H9 (cell line): ENCODE measurements around the gene VWA3A. TPM values are rescaled to one million over a fixed set of nuclear protein-coding genes. Genes with fewer than 3 reads are reported as not detected.

Experiments
- DNase-seq: peaks from one replicate; pipeline ENCODE4 v3.0.0-alpha.2; 2017
- H2AFZ ChIP-seq: one replicate; pipeline ENCODE4 v1.6.1; 2013; ENCODE audit warnings: mild to moderate bottlenecking, low read length, control low read depth, moderate library complexity
- H2AK5ac ChIP-seq: 2 replicates; pipeline ENCODE4 v1.6.1; 2013; ENCODE audit warnings: low read length, control low read depth, mixed read lengths; ENCODE audit not compliant: insufficient read length
- H2BK120ac ChIP-seq: one replicate; pipeline ENCODE4 v1.6.1; 2013; ENCODE audit warnings: low read depth, mild to moderate bottlenecking, low read length, control low read depth, inconsistent platforms; ENCODE audit not compliant: poor library complexity, severe bottlenecking
- H2BK12ac ChIP-seq: 2 replicates; pipeline ENCODE4 v1.6.1; 2013; ENCODE audit warnings: low read length, control low read depth, mixed read lengths, low read depth; ENCODE audit not compliant: insufficient read length
- H2BK15ac ChIP-seq: 2 replicates; pipeline ENCODE4 v1.6.1; 2013; ENCODE audit warnings: low read depth, low read length, control low read depth
- H2BK20ac ChIP-seq: one replicate; pipeline ENCODE4 v1.6.1; 2013; ENCODE audit warnings: low read depth, mild to moderate bottlenecking, low read length, control low read depth, inconsistent platforms; ENCODE audit not compliant: poor library complexity, severe bottlenecking
- H2BK5ac ChIP-seq: 2 replicates; pipeline ENCODE4 v1.6.1; 2013; ENCODE audit warnings: low read length, control low read depth, mixed read lengths; ENCODE audit not compliant: insufficient read length
- H3K14ac ChIP-seq: 2 replicates; pipeline ENCODE4 v1.6.1; 2013; ENCODE audit warnings: low read length, control low read depth; ENCODE audit not compliant: insufficient read depth
- H3K18ac ChIP-seq: 2 replicates; pipeline ENCODE4 v1.6.1; 2013; ENCODE audit warnings: low read depth, mild to moderate bottlenecking, mixed read lengths, low read length, control low read depth; ENCODE audit not compliant: insufficient read length
- H3K23ac ChIP-seq: 2 replicates; pipeline ENCODE4 v1.6.1; 2013; ENCODE audit warnings: low read length, control low read depth, mixed read lengths, low read depth; ENCODE audit not compliant: insufficient read length
- H3K23me2 ChIP-seq: 2 replicates; pipeline ENCODE4 v1.6.1; 2013; ENCODE audit warnings: low read depth, mild to moderate bottlenecking, mixed read lengths, low read length, control low read depth; ENCODE audit not compliant: insufficient read length, poor library complexity, severe bottlenecking
- H3K27ac ChIP-seq: 2 replicates; pipeline ENCODE4 v1.5.1; 2013; ENCODE audit warnings: low read length, control low read depth, mixed read lengths, low read depth; ENCODE audit not compliant: insufficient read length
- H3K27me3 ChIP-seq: 2 replicates; pipeline ENCODE4 v1.6.1; 2013; ENCODE audit warnings: low read length, control low read depth, inconsistent platforms; ENCODE audit not compliant: insufficient read depth
- H3K4ac ChIP-seq: 2 replicates; pipeline ENCODE4 v1.6.1; 2013; ENCODE audit warnings: low read depth, mild to moderate bottlenecking, control low read depth, inconsistent platforms, low read length, moderate library complexity
- H3K4me1 ChIP-seq: 2 replicates; pipeline ENCODE4 v1.6.1; 2013; ENCODE audit warnings: low read length, control low read depth, inconsistent platforms; ENCODE audit not compliant: insufficient read depth
- H3K4me2 ChIP-seq: 2 replicates; pipeline ENCODE4 v1.6.1; 2013; ENCODE audit warnings: low read length, control low read depth, mixed read lengths; ENCODE audit not compliant: insufficient read length, insufficient read depth
- H3K56ac ChIP-seq: 2 replicates; pipeline ENCODE4 v1.6.1; 2013; ENCODE audit warnings: low read depth, mild to moderate bottlenecking, mixed read lengths, low read length, control low read depth; ENCODE audit not compliant: insufficient read length
- H3K79me1 ChIP-seq: 2 replicates; pipeline ENCODE4 v1.6.1; 2013; ENCODE audit warnings: low read depth, mild to moderate bottlenecking, moderate library complexity, low read length, control low read depth, inconsistent platforms; ENCODE audit not compliant: insufficient read depth, poor library complexity, severe bottlenecking
- H3K79me2 ChIP-seq: 2 replicates; pipeline ENCODE4 v1.6.1; 2013; ENCODE audit warnings: low read length, control low read depth, inconsistent platforms; ENCODE audit not compliant: insufficient read depth
- H3K9ac ChIP-seq: 2 replicates; pipeline ENCODE4 v1.6.1; 2013; ENCODE audit warnings: low read length, control low read depth, mixed read lengths; ENCODE audit not compliant: insufficient read length; ENCODE audit errors: extremely low read depth
- H3K9me3 ChIP-seq: one replicate; pipeline ENCODE4 v1.6.1; 2013; ENCODE audit warnings: low read depth, low read length, inconsistent platforms; ENCODE audit not compliant: control insufficient read depth
- H3T11ph ChIP-seq: one replicate; pipeline ENCODE4 v1.6.1; 2013; ENCODE audit warnings: mild to moderate bottlenecking, low read length, control low read depth, inconsistent platforms
- H4K20me1 ChIP-seq: one replicate; pipeline ENCODE4 v1.6.1; 2013; ENCODE audit not compliant: control insufficient read depth, insufficient read length, insufficient read depth
- H4K5ac ChIP-seq: 2 replicates; pipeline ENCODE4 v1.6.1; 2013; ENCODE audit warnings: low read depth, mild to moderate bottlenecking, mixed read lengths, low read length, control low read depth; ENCODE audit not compliant: insufficient read length
- H4K8ac ChIP-seq: replicated peaks from 2 replicates; pipeline ENCODE4 v1.6.1; 2013; ENCODE audit warnings: low read length, control low read depth, mixed read lengths, low read depth; ENCODE audit not compliant: insufficient read length
- H4K91ac ChIP-seq: 2 replicates; pipeline ENCODE4 v1.6.1; 2013; ENCODE audit warnings: low read depth, mild to moderate bottlenecking, moderate library complexity, mixed read lengths, low read length, control low read depth; ENCODE audit not compliant: insufficient read length
- H3K27ac Mint-ChIP-seq, 3 experiments: 2 replicates in 2 of 3; 3 replicates in 1 of 3; pipeline ENCODE4 v1.8.0; 2020 to 2021; ENCODE audit warnings: mixed read lengths in 3 of 3, mild to moderate bottlenecking in 1 of 3, moderate library complexity in 1 of 3
- H3K27me3 Mint-ChIP-seq: 2 replicates; pipeline ENCODE4 v1.8.0; 2021; ENCODE audit warnings: low read depth, mild to moderate bottlenecking, moderate library complexity, mixed read lengths
- H3K36me3 Mint-ChIP-seq, 3 experiments: 2 replicates in 2 of 3; 3 replicates in 1 of 3; pipeline ENCODE4 v1.8.0; 2020 to 2021; ENCODE audit warnings: low read depth in 3 of 3, mixed read lengths in 3 of 3; ENCODE audit not compliant: insufficient read depth in 1 of 3
- H3K4me1 Mint-ChIP-seq, 2 experiments: 2 replicates each; pipeline ENCODE4 v1.8.0; 2020; ENCODE audit warnings: mixed read lengths in 2 of 2
- H3K4me3 Mint-ChIP-seq, 2 experiments: 2 replicates in 1 of 2; 3 replicates in 1 of 2; pipeline ENCODE4 v1.8.0; 2020 to 2021; ENCODE audit warnings: mild to moderate bottlenecking in 2 of 2, mixed read lengths in 2 of 2, moderate library complexity in 1 of 2
- H3K9me3 Mint-ChIP-seq, 2 experiments: 2 replicates in 1 of 2; 3 replicates in 1 of 2; pipeline ENCODE4 v1.8.0; 2020; ENCODE audit warnings: mild to moderate bottlenecking in 2 of 2, mixed read lengths in 2 of 2, moderate library complexity in 1 of 2
- CTCF ChIP-seq: fragments of 200-600 bp; sonication (generic); conservative IDR thresholded peaks from 3 replicates; pipeline ENCODE4 v1.8.0; 2021; ENCODE audit warnings: antibody characterized with exemption, mild to moderate bottlenecking
- WGBS: extraction: QIAGEN DNeasy Blood & Tissue Kit; methylation state at CpG from one replicate; pipeline ENCODE4 v1.1.7; 2013; ENCODE audit warnings: missing lambda C conversion rate, low lambda C conversion rate, mixed read lengths; ENCODE audit not compliant: insufficient read length; ENCODE audit errors: extremely low coverage; 5-methylcytosine and 5-hydroxymethylcytosine counted together
- total RNA-seq: library from RNA; stranded (reverse); gene quantifications from 2 replicates; pipeline ENCODE4 v1.2.1, GENCODE V29; 2021

The VWA3A gene
- total RNA-seq, 1 experiment from 2014 or later = not detected

GRCh38 chr16:22103441-22103840 lies 11.1 kb downstream of the VWA3A start:
- H3K27me3 ChIP-seq = no peaks in the 10 kb centered on the region
- no peak overlapping the region for H4K91ac ChIP-seq
- no peak overlapping the region for H3K4ac ChIP-seq
- H3K56ac ChIP-seq = no peak overlapping the region
- H4K8ac ChIP-seq = no peak overlapping the region
- H3K18ac ChIP-seq = no peak overlapping the region
- no peak overlapping the region for H3K23ac ChIP-seq
- H3K79me2 ChIP-seq = no peaks in the 10 kb centered on the region
- Mint-ChIP-seq H3K4me3 (no peak overlapping the region), H3K9me3 (0 out of 5 replicates have a peak, but pooled peaks cover 0 to 3% of the 10 kb centered on the region in 2 experiments), H3K27me3 (peaks cover 4% of the 10 kb centered on the region; the same call in 1 of the 2 replicates), H3K36me3 (no peaks in the 10 kb centered on the region), H3K27ac (peak overlapping the region; percentile 31 to 85 (median 81); a peak in 3 of 7 replicates), H3K4me1 (peaks cover 28 to 35% of the 10 kb centered on the region in 2 experiments)
- no CpG with 5 or more reads among the region's 1 CpG for WGBS
- H3K23me2 ChIP-seq = no peaks in the 10 kb centered on the region
- peaks cover 5% of the 10 kb centered on the region; the same call in 1 of the 2 replicates for H3K4me1 ChIP-seq
- no peak for TF ChIP-seq CTCF
- H2BK5ac ChIP-seq = no peak overlapping the region
- no peaks in the 10 kb centered on the region for H3K79me1 ChIP-seq
- H4K5ac ChIP-seq = no peak overlapping the region
- no peak overlapping the region for H2AK5ac ChIP-seq
- no peak overlapping the region for H2BK120ac ChIP-seq
- no peak for DNase-seq
- peak overlapping the region; percentile 6 for H3K4me2 ChIP-seq
- H3T11ph ChIP-seq = no peak overlapping the region
- H3K27ac ChIP-seq = no peak overlapping the region
- H3K9ac ChIP-seq = no peak overlapping the region
- H2AFZ ChIP-seq = no peak overlapping the region
- no peaks in the 10 kb centered on the region for H3K9me3 ChIP-seq
- no peak overlapping the region for H2BK12ac ChIP-seq
- H4K20me1 ChIP-seq = no peaks in the 10 kb centered on the region
- no peak overlapping the region for H3K14ac ChIP-seq
- no peak overlapping the region for H2BK20ac ChIP-seq
- H2BK15ac ChIP-seq = no peak overlapping the region
